Keratinocyte (primary cell): ENCODE data around the gene ACADVL. TPM values are rescaled to one million over a fixed set of nuclear protein-coding genes. Genes with fewer than 3 reads are reported as not detected.
A peak's percentile ranks its signal among the peaks of the same experiment; 100 is the strongest.

Source experiments
- DNase-seq: peaks from one replicate; pipeline ENCODE4 v3.0.0-alpha.2; 2011; ENCODE audit warnings: low read depth, missing footprints, low spot score
- FAIRE-seq: peaks from 2 replicates; lab custom pipeline; 2011; peaks lifted over from hg19 to GRCh38; lab: Jason Lieb, UNC
- H2AFZ ChIP-seq: 2 replicates; pipeline ENCODE4 v1.6.0; 2012; ENCODE audit warnings: low read length, control low read depth, inconsistent platforms; ENCODE audit not compliant: control insufficient read depth
- H3K27ac ChIP-seq: 2 replicates; pipeline ENCODE4 v1.5.1; 2011; ENCODE audit warnings: low read length; ENCODE audit not compliant: control insufficient read depth, insufficient read depth
- H3K27me3 ChIP-seq: 3 replicates; pipeline ENCODE4 v1.6.0; 2011; ENCODE audit warnings: low read length; ENCODE audit not compliant: control insufficient read depth, insufficient read depth; ENCODE audit errors: extremely low read depth
- H3K36me3 ChIP-seq, 2 experiments: 2 replicates in 1 of 2; 3 replicates in 1 of 2; pipeline ENCODE4 v1.5.1; 2011; ENCODE audit warnings: low read length in 2 of 2, mild to moderate bottlenecking in 1 of 2; ENCODE audit not compliant: control insufficient read depth in 2 of 2, insufficient read depth in 2 of 2; ENCODE audit errors: extremely low read depth in 1 of 2
- H3K4me1 ChIP-seq: 3 replicates; pipeline ENCODE4 v1.5.1; 2011; ENCODE audit warnings: low read length; ENCODE audit not compliant: control insufficient read depth, insufficient read depth; ENCODE audit errors: extremely low read depth
- H3K4me2 ChIP-seq: 3 replicates; pipeline ENCODE4 v1.6.0; 2011; ENCODE audit warnings: low read depth, low read length; ENCODE audit not compliant: control insufficient read depth, insufficient read depth; ENCODE audit errors: extremely low read depth
- H3K4me3 ChIP-seq, 3 experiments: fragments of 200-600 bp in 1 of 3; sonication (generic) in 1 of 3; 2 replicates in 2 of 3; 3 replicates in 1 of 3; pipeline ENCODE4 v1.5.1; 2011 to 2016; ENCODE audit warnings: low read length in 3 of 3, mild to moderate bottlenecking in 3 of 3, control low read depth in 2 of 3, inconsistent platforms in 1 of 3, low read depth in 1 of 3, mixed read lengths in 1 of 3, mixed run types in 1 of 3, moderate library complexity in 1 of 3; ENCODE audit not compliant: control insufficient read depth in 2 of 3, insufficient read depth in 2 of 3; ENCODE audit errors: extremely low read depth in 1 of 3
- H3K79me2 ChIP-seq: 2 replicates; pipeline ENCODE4 v1.6.0; 2012; ENCODE audit warnings: low read length; ENCODE audit not compliant: control insufficient read depth, insufficient read depth
- H3K9ac ChIP-seq: 3 replicates; pipeline ENCODE4 v1.6.0; 2011; ENCODE audit warnings: low read length; ENCODE audit not compliant: control insufficient read depth, insufficient read depth; ENCODE audit errors: extremely low read depth
- H3K9me1 ChIP-seq: 3 replicates; pipeline ENCODE4 v1.6.0; 2011; ENCODE audit warnings: low read length; ENCODE audit not compliant: control insufficient read depth, insufficient read depth; ENCODE audit errors: extremely low read depth
- H3K9me3 ChIP-seq: 2 replicates; pipeline ENCODE4 v1.5.1; 2012; ENCODE audit warnings: low read depth, low read length; ENCODE audit not compliant: control insufficient read depth
- H4K20me1 ChIP-seq: 3 replicates; pipeline ENCODE4 v1.6.0; 2011; ENCODE audit warnings: low read length; ENCODE audit not compliant: control insufficient read depth, insufficient read depth; ENCODE audit errors: extremely low read depth
- EZH2 ChIP-seq: IDR thresholded peaks from one replicate; pipeline ENCODE4 v1.6.1; 2012; ENCODE audit warnings: inconsistent platforms, mild to moderate bottlenecking, low read length, moderate library complexity
- dilution Hi-C: fragments of 300-500 bp; cut with MboI; formaldehyde crosslinking; loops from one replicate; pipeline ENCODE4 v1.7.0; 2020; ENCODE audit warnings: low sequenced_read_pairs; ENCODE audit not compliant: extremely low pct_ligation_motif_present
- polyA plus RNA-seq, 5 experiments: library from polyadenylated mRNA; depleted of rRNA in 3 of 5; stranded (reverse) in 3 of 5; stranded (forward) in 1 of 5; unstranded in 1 of 5; fragments of >200 nt; gene quantifications; 1 replicate in 1 of 5; 2 replicates in 3 of 5; 3 replicates in 1 of 5; pipeline versions ENCODE4 v1.2.1 to v1.2.3, GENCODE V29; 2011 to 2012; ENCODE audit warnings: missing spikeins in 2 of 5, low read depth in 1 of 5, low replicate concordance in 1 of 5
- TF ChIP-seq, protein P1 (sequence below), 3 experiments: IDR thresholded peaks in 1 of 3; conservative IDR thresholded peaks in 1 of 3; optimal IDR thresholded peaks in 1 of 3; 2 replicates in 2 of 3; 3 replicates in 1 of 3; pipeline versions ENCODE3 to v1.5.1; 2011; ENCODE audit warnings: low read length in 3 of 3, mild to moderate bottlenecking in 3 of 3, moderate library complexity in 2 of 3, control low read depth in 1 of 3, inconsistent platforms in 1 of 3; ENCODE audit not compliant: insufficient read depth in 2 of 3; ENCODE audit errors: extremely low read depth in 1 of 3

The ACADVL gene
- polyA plus RNA-seq, 1 donor (not counting 4 experiments of a cell fraction or from before 2014, with no cell fraction given), result 301 TPM

DNA sequence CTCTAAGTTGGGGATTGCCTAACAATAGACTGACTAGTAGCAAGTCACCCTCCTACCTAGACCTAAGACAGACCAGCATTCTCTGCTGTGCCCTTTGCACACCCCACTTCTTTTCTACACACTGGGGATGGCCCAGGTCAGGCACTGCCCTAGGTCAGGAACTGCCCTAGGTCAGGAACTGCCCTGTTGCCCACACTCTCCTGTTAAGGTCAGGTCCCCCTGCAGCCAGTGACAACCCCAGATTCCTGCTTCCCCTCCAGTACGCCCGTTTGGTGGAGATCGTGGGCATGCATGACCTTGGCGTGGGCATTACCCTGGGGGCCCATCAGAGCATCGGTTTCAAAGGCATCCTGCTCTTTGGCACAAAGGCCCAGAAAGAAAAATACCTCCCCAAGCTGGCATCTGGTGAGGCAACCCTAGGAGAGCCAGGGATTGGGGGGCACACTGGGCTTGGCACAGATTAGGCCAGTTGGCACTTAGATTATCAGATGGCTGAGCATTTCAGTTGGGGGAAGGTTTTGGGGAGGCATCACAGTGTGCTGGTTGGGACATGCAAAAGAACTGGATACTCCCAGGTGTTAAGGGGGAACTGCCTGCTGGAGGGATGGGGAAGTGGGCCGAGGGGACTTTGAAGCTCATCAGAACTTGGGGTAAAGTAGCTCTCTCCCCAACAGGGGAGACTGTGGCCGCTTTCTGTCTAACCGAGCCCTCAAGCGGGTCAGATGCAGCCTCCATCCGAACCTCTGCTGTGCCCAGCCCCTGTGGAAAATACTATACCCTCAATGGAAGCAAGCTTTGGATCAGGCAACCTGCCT is 1.7 kb downstream of the ACADVL start:
- Histone ChIP-seq H3K9me3 (no peaks in the 10 kb centered on the region), H3K9me1 (no peaks in the 10 kb centered on the region), H2AFZ (no peak overlapping the region), H3K9ac (peak overlapping the region; percentile 87), H3K4me3 (peak overlapping the region in 1 of 3 experiments; percentile 74), H4K20me1 (peaks cover 5% of the 10 kb centered on the region), H3K4me2 (peak overlapping the region; percentile 88), H3K27me3 (no peaks in the 10 kb centered on the region), H3K36me3 (peaks cover 29 to 41% of the 10 kb centered on the region in 2 experiments), H3K79me2 (peaks cover 11% of the 10 kb centered on the region), H3K27ac (peak overlapping the region; percentile 92), H3K4me1 (peaks cover 28% of the 10 kb centered on the region)
- dilution Hi-C loops, result no loop called here
- FAIRE-seq (no peak), DNase-seq (no peak)
- no peak for TF ChIP-seq EZH2
- TF ChIP-seq, protein P1, sequence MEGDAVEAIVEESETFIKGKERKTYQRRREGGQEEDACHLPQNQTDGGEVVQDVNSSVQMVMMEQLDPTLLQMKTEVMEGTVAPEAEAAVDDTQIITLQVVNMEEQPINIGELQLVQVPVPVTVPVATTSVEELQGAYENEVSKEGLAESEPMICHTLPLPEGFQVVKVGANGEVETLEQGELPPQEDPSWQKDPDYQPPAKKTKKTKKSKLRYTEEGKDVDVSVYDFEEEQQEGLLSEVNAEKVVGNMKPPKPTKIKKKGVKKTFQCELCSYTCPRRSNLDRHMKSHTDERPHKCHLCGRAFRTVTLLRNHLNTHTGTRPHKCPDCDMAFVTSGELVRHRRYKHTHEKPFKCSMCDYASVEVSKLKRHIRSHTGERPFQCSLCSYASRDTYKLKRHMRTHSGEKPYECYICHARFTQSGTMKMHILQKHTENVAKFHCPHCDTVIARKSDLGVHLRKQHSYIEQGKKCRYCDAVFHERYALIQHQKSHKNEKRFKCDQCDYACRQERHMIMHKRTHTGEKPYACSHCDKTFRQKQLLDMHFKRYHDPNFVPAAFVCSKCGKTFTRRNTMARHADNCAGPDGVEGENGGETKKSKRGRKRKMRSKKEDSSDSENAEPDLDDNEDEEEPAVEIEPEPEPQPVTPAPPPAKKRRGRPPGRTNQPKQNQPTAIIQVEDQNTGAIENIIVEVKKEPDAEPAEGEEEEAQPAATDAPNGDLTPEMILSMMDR (optimal IDR thresholded peaks at IDR 0.05 in 1 of 3, IDR thresholded peaks at IDR 0.05 in 1 of 3, conservative IDR thresholded peaks at IDR 0.05 in 1 of 3; ENCODE audit: extremely low read depth in 1 of 3, insufficient read depth in 2 of 3, low read length in 3 of 3), result no peak

DNA sequence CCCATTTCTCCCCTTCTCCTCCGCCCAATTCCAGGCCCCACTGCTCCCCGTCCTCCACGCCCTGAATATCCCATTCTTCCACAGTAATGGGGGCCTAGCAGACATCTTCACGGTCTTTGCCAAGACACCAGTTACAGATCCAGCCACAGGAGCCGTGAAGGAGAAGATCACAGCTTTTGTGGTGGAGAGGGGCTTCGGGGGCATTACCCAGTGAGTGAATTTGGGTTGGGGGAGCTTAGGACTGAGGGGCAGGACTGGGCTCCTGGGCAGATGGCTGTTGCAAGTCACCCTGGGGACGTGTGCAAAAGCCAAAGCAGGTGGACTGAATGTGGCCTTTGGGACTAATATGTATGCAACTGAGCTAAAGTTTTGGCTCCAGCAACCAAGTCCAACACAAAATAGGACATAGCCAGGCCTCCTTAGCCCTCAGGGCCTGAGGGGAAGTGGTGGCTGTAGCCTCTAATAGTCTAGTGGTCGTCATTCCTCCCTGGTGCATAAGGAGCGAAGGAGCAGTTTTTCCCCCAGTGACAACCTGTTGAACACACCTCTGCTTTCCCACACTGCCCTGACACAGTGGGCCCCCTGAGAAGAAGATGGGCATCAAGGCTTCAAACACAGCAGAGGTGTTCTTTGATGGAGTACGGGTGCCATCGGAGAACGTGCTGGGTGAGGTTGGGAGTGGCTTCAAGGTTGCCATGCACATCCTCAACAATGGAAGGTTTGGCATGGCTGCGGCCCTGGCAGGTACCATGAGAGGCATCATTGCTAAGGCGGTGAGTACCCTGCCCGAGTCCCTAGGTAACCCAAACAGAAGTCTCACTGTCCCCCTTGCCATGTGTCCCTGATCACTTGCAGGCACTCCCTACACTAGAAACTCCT is 2.6 kb downstream of the ACADVL start:
- H3K27ac ChIP-seq, result no peak overlapping the region

More for the DNA sequence above, 2.6 kb downstream of the ACADVL start:
- peaks cover 10% of the 10 kb centered on the region for H3K79me2 ChIP-seq
- no peak for TF ChIP-seq EZH2
- TF ChIP-seq, protein P1 (optimal IDR thresholded peaks at IDR 0.05 in 1 of 3, IDR thresholded peaks at IDR 0.05 in 1 of 3, conservative IDR thresholded peaks at IDR 0.05 in 1 of 3; ENCODE audit: extremely low read depth in 1 of 3, insufficient read depth in 2 of 3, low read length in 3 of 3), result no peak
- no peak overlapping the region for H3K4me3 ChIP-seq
- no peaks in the 10 kb centered on the region for H3K9me1 ChIP-seq
- FAIRE-seq, result no peak
- peaks cover 5% of the 10 kb centered on the region for H4K20me1 ChIP-seq
- H3K4me1 ChIP-seq, result peaks cover 28% of the 10 kb centered on the region
- H3K9ac ChIP-seq, result peak overlapping the region; percentile 19
- dilution Hi-C loops, result no loop called here
- no peaks in the 10 kb centered on the region for H3K9me3 ChIP-seq
- no peak for DNase-seq
- no peak overlapping the region for H3K4me2 ChIP-seq
- peaks cover 36 to 49% of the 10 kb centered on the region in 2 experiments for H3K36me3 ChIP-seq
- no peak overlapping the region for H2AFZ ChIP-seq
- H3K27me3 ChIP-seq, result no peaks in the 10 kb centered on the region
